WERI-Rb-1 (cell line): Measurements from ENCODE around the gene GPR150.

ENCODE experiments used
- DNase-seq: peaks from one replicate; pipeline ENCODE4 v3.0.0-alpha.2; 2020
- H3K27ac ChIP-seq: fragments of 250-450 bp; sonication (Bioruptor Pico); 2 replicates; pipeline ENCODE4 v1.5.1; 2020; ENCODE audit warnings: mild to moderate bottlenecking, moderate library complexity
- H3K27me3 ChIP-seq: fragments of 250-450 bp; sonication (Bioruptor Pico); 2 replicates; pipeline ENCODE4 v1.5.1; 2021; ENCODE audit warnings: mild to moderate bottlenecking, low read depth, moderate library complexity; ENCODE audit not compliant: insufficient read depth, severe bottlenecking
- H3K36me3 ChIP-seq: fragments of 250-450 bp; sonication (Bioruptor Pico); 2 replicates; pipeline ENCODE4 v1.5.1; 2020; ENCODE audit warnings: mild to moderate bottlenecking, moderate library complexity
- H3K4me3 ChIP-seq: 2 replicates; pipeline ENCODE4 v1.5.1; 2011; ENCODE audit warnings: low read depth, mild to moderate bottlenecking, control low read depth, low read length
- H3K9me3 ChIP-seq: fragments of 250-450 bp; sonication (Bioruptor Pico); 2 replicates; pipeline ENCODE4 v1.5.1; 2021; ENCODE audit warnings: mild to moderate bottlenecking, moderate library complexity; ENCODE audit not compliant: severe bottlenecking
- CTCF ChIP-seq: IDR thresholded peaks from 2 replicates; pipeline ENCODE4 v1.5.1; 2011; ENCODE audit warnings: low read depth, mild to moderate bottlenecking, control low read depth, inconsistent platforms, low read length

GPR150 gene

GRCh38 chr5:95668216-95668615 lies 48.3 kb downstream of the GPR150 start:
- no peak for TF ChIP-seq CTCF
- Histone ChIP-seq H3K36me3 (no peaks in the 10 kb centered on the region), H3K4me3 (no peak overlapping the region), H3K27ac (no peak overlapping the region), H3K27me3 (no peaks in the 10 kb centered on the region), H3K9me3 (no peaks in the 10 kb centered on the region)
- no peak for DNase-seq

DNA sequence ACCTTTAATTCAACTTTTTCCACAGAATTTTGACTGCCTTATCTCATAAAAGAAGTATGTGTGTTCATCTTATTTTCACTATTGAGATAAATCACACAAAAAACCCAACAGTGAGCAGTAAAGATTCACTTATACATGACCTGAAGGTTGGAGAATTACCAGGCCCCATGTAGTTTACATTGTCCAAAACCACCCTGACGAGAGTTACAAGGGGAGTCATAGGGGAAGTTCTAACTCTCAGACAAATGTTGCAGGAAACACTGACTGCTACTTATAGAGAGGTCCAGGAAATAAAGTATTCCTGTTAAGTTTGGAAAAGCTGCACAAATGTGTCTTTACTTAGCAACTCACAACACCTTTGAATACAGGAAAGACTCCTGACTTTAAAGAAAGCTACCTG lies 48.8 kb downstream of the GPR150 start:
- Histone ChIP-seq H3K36me3 (no peaks in the 10 kb centered on the region), H3K9me3 (no peaks in the 10 kb centered on the region), H3K27me3 (no peaks in the 10 kb centered on the region), H3K4me3 (no peak overlapping the region), H3K27ac (no peak overlapping the region)
- TF ChIP-seq CTCF, result no peak
- no peak for DNase-seq

DNA sequence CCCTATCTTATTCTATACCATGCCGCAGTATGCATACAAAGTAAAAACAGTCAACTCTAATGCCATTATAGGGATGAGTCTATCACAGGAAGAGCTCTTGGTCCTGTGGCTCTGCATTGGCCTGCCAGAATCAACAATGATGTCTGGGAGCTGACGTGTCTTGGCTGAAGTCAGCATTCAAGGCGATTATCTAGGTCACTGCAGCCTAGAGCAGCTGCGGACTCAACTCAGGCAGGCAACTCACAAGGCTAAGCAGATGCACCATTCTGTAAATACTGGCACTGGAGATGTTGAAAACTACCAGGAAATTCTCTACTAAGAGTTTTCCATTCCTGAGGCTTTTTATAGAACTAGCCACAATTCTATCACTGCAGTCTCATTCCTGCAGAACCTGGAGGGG lies 49.7 kb downstream of the GPR150 start:
- peak; percentile 26 for DNase-seq
- Histone ChIP-seq H3K27me3 (no peaks in the 10 kb centered on the region), H3K36me3 (no peaks in the 10 kb centered on the region), H3K9me3 (no peaks in the 10 kb centered on the region), H3K4me3 (no peak overlapping the region), H3K27ac (no peak overlapping the region)
- no peak for TF ChIP-seq CTCF

GRCh38 chr5:95669985-95670384 lies 50.1 kb downstream of the GPR150 start:
- no peak for TF ChIP-seq CTCF
- no peak for DNase-seq
- no peaks in the 10 kb centered on the region for H3K9me3 ChIP-seq
- H3K27ac ChIP-seq, result no peak overlapping the region
- no peak overlapping the region for H3K4me3 ChIP-seq
- no peaks in the 10 kb centered on the region for H3K36me3 ChIP-seq
- no peaks in the 10 kb centered on the region for H3K27me3 ChIP-seq

DNA sequence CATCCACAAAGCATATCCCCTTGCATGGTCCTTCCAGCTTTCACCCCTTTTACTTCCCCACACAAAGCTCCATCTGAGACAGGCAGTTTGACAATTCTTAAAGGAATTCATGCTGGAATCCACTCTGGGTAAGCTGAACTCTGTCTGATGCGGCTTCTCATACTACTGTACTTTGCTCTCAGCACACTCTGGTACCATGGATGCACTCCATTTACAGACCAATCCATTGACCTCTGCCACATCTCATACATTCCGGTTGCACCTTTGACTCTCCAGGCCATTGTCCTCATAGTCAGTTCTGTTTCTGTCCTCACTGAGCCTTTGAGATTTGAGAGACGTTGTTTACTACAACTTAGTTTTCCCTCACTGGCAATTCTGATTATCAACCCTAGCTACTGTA lies 50.7 kb downstream of the GPR150 start:
- H3K27me3 ChIP-seq, result no peaks in the 10 kb centered on the region
- H3K4me3 ChIP-seq, result no peak overlapping the region
- H3K36me3 ChIP-seq, result no peaks in the 10 kb centered on the region
- no peak overlapping the region for H3K27ac ChIP-seq
- no peaks in the 10 kb centered on the region for H3K9me3 ChIP-seq
- DNase-seq, result no peak
- TF ChIP-seq CTCF, result no peak
